NCI-H1092 (cell line): Measurements from ENCODE around the gene PTPRD.

Experiments
- DNase-seq: peaks from one replicate; lab custom pipeline; 2025; lab: John Stamatoyannopoulos, UW

PTPRD gene

GRCh38 chr9:8576741-8577140, 2036.1 kb downstream of the PTPRD start:
- no peak for DNase-seq

GRCh38 chr9:8574846-8575245, 2038.0 kb downstream of the PTPRD start:
- no peak for DNase-seq

- no peak for DNase-seq
Observed at GRCh38 chr9:8572209-8572608, 2040.6 kb downstream of the PTPRD start.

GRCh38 chr9:8571643-8572042, 2041.2 kb downstream of the PTPRD start:
- DNase-seq = no peak

DNA sequence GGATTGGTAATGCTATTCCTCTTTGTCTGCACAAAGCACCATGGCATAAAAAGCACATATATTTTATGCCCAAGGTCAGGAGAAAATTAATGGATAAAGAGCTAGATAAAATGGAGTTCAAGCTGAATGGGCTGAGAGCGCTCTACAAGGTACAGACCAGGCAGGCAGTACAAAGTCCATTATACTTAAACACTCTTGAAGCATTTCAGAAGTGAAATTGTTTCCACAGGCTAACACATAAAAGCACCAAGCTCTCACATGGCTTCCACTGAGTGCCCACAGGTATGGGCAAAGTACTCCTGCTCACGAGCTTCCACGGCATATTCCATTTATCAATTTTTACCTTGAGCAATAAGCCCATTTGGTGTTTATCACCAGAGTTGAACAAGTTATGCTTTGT, 2042.0 kb downstream of the PTPRD start:
- DNase-seq = no peak

DNA sequence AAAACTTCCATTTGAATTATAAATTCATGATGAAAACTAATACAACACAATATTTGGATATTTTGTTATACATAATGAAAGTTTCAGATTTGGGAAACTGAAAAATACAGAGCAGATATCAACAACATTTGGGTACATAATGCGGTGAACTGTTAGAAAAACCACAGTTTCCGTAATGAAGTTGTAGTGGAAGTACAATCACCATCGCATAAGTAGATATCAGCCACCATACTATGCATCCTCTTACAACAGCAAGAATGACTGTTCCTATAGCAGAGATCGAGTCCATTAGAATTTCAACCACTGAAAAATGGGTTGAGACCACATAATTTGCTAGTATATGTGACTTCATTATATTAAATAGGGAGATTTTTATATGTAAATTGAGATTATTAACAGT, 2043.0 kb downstream of the PTPRD start:
- no peak for DNase-seq

- no peak for DNase-seq
Observed at GRCh38 chr9:8567963-8568579, 2044.7 kb downstream of the PTPRD start.

DNA sequence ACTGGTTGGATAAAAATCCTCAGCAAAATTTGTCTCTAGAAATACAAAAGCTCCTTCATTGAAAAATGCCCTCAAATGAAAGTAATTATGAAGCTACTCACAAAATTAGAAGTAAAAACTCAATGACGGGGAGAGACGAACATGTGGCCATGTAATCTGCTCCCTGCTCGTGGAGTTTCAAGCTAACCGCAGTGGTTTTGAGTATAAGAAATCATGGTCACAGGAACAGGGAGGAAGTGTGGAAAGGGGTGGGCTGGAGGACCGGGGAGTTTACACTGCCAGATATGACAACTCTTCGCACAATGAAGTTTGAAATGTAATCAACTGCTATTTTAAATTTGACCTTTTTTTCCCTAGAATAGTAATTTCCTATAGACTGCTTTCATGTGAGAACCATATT, 2047.8 kb downstream of the PTPRD start:
- DNase-seq = no peak

- no peak for DNase-seq
Observed at GRCh38 chr9:8560560-8561525, 2052.0 kb downstream of the PTPRD start.

- DNase-seq = no peak
Observed at GRCh38 chr9:8558176-8558575, 2054.6 kb downstream of the PTPRD start.

- DNase-seq = no peak
Observed at GRCh38 chr9:8555762-8556500, 2056.9 kb downstream of the PTPRD start.

GRCh38 chr9:8553444-8553843, 2059.4 kb downstream of the PTPRD start:
- no peak for DNase-seq

DNA sequence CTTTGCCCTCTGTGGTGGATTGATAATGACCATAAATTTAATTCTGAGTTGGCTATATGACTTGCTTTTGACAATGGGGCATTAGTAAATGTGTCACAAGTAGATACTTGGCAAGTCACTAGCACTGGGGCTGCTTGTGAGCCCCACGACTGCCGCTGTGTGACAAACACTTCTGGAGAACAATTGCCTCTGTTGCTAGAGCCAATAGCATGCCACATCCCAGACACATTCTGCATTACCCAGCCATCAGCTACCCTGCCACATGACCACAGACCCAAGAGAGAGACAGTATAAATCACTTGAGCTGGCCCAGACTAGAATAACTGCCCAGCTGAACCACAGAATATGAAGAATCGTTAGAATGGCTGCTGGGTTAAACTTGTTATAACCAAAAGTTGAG, 2060.1 kb downstream of the PTPRD start:
- DNase-seq = no peak

GRCh38 chr9:8549214-8549613, 2063.6 kb downstream of the PTPRD start:
- DNase-seq = no peak

DNA sequence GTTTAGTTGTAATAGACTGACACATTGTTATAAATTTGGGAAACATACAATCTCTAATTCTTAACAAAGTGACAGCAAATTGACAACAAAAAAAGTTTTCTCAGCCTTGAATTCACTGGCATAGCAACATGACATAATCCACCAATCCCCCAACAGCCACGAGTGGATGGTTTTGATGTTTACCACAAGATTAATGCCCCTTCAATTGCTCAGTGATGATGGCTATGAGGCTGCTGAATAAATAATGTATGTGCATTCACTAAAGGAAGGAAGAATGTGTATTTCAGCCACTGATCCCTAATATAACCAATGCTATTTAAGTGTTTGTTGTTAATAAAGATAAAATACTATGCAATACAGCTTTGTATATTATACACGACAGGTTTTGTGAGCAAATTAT, 2069.6 kb downstream of the PTPRD start:
- no peak for DNase-seq

- no peak for DNase-seq
Observed at GRCh38 chr9:8542537-8542936, 2070.3 kb downstream of the PTPRD start.

GRCh38 chr9:8539681-8540197, 2073.1 kb downstream of the PTPRD start:
- DNase-seq = no peak

DNA sequence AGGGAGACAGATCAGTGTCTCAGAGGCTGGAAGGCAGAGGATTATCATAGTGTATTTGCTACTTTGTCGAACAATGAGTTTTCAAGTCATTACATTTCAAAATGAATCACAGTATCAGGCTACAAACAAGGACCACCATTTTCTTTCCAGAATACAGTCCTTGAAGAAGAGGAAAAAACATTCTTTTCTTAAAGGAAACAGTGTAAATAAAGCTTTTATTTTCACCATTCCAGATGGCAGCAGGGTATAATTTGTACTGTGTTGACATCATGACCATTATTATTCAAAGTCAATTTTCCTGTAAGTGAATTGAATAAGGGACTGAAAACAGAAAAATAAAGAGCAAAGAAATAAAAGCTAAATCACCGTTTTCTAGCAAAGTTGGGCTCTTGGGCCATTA, 2076.0 kb downstream of the PTPRD start:
- DNase-seq = no peak

DNA sequence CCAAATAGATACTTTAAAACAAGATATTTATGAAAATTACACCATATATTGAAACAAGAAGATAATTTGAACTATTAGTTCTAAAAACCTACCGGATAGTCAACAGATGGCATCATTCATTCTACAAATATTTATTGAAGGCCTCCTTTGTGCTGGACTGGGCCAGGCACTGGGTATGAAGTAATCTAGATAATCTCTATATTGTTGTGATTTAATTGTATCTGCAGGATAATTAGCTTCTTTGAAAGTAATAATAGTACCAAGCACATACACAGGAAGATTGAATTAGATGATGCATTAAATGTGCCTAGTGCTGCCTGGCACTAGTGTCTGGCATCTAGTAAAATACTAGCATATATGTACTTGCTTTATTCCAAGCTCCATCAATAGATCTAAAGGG, 2078.0 kb downstream of the PTPRD start:
- no peak for DNase-seq

- DNase-seq = no peak
Observed at GRCh38 chr9:8533681-8534080, 2079.1 kb downstream of the PTPRD start.

DNA sequence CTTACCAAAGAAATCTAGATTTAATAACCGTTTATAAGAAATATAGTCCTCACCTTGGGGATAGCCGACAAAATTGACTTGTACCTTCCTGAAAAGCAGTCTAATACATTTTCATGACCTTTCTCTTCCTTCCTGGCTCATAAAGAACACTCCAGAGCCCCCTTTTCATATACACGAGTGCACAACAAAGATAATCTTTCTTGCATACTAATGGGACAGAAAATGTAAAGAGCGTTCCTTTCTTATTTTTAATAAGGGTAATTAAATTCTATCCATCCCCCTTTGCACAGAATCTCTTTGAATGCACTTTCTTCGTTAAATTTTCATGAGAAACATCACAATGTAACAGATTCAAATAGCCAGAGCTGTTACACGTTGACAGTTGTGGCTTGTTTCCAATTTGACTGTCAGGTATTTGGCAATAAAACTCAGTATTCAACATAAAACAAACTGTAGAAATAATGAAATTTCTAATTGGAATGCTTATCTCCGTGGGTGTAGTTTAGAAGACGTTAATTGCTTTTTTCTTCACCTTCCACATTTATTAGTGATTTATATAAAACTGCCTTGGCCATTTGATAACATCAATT, 2080.9 kb downstream of the PTPRD start:
- no peak for DNase-seq

GRCh38 chr9:8521112-8521511, 2091.7 kb downstream of the PTPRD start:
- no peak for DNase-seq
